Measurements from ENCODE around the gene TRAT1. TPM values are rescaled to one million over a fixed set of nuclear protein-coding genes. Genes with fewer than 3 reads are reported as not detected.

Gene TRAT1
- total and polyA plus RNA-seq, 5 donors: 0.18 to 0.31 (median 0.20) TPM; not detected in 2

DNA sequence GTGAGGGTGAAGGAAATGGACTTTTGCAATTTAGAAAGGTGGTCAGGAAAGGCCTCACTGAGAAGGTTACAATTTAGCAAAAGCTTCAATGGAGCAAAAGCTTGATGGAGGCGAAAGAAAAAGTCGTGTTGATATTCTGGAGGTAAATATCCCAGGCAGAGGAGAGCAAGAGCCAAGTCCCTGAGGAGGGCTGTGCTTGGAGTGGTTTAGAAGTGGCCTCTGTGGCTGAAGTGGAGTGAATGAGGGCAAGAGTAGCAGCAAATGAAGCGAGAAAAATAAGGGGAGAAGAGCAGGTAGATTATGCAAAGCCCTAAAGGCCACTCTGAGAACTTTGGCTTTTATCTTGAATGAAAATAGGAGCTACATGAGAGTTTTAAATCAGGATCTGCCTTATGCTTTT is 76.9 kb downstream of the TRAT1 start:
- WGBS: 80% methylated on average over 3 of the region's 3 CpGs

More for the DNA sequence above, 76.9 kb downstream of the TRAT1 start:
- H3K27me3 ChIP-seq (ENCODE audit: control insufficient read depth, insufficient read depth): no peaks in the 10 kb centered on the region
- DNase-seq (no peak), ATAC-seq (no peak)
- no peaks in the 10 kb centered on the region for H3K9me3 ChIP-seq (ENCODE audit: control insufficient read depth, low read length)
- no peaks in the 10 kb centered on the region for H3K4me1 ChIP-seq (ENCODE audit: control insufficient read depth, insufficient read depth, low read length)
- no peak overlapping the region for H3K27ac ChIP-seq (ENCODE audit: low read length)
- intact Hi-C loops (cut with DNase I): no loop called here
- no peak overlapping the region for H3K4me3 ChIP-seq (ENCODE audit: low read length)

Other genes with a start within 250 kb of the TRAT1 start
- 1 to 10 TPM; 2.5 to 3.3 (median 2.8) TPM for gene CIP2A, start 233.3 kb upstream of the TRAT1 start, total RNA-seq
- 0.52 TPM for gene CIP2A, start 233.3 kb upstream of the TRAT1 start, polyA plus RNA-seq
- 10 to 100 TPM; 18.1 to 23.2 (median 20.2) TPM for gene DZIP3, start 233.1 kb upstream of the TRAT1 start, total RNA-seq
- 8.4 TPM for gene DZIP3, start 233.1 kb upstream of the TRAT1 start, polyA plus RNA-seq
- gene RETNLB, start 65.4 kb upstream of the TRAT1 start, total RNA-seq: not detected
- not detected for gene RETNLB, start 65.4 kb upstream of the TRAT1 start, polyA plus RNA-seq
- gene GUCA1C, start 131.1 kb downstream of the TRAT1 start, total RNA-seq: not detected
- not detected for gene GUCA1C, start 131.1 kb downstream of the TRAT1 start, polyA plus RNA-seq